Measurements from ENCODE around the gene CCDC9.

Gene CCDC9

GRCh38 chr19:47302249-47302648 is 45.9 kb downstream of the CCDC9 start:
- no peak for DNase-seq

GRCh38 chr19:47303966-47304365 is 47.6 kb downstream of the CCDC9 start:
- no peak for DNase-seq

- DNase-seq: peak; percentile 32
Observed at GRCh38 chr19:47305309-47305751, 49.0 kb downstream of the CCDC9 start.

- DNase-seq: no peak
Observed at GRCh38 chr19:47306303-47306702, 50.0 kb downstream of the CCDC9 start.

GRCh38 chr19:47309038-47309437 is 52.7 kb downstream of the CCDC9 start:
- no peak for DNase-seq

- DNase-seq: no peak
Observed at GRCh38 chr19:47309608-47310007, 53.3 kb downstream of the CCDC9 start, which contains the start of gene C5AR1. C5AR1 (plus strand) TSS chr19:47309861; CDS start chr19:47309896, 35 bp downstream.

GRCh38 chr19:47310323-47310722 is 54.0 kb downstream of the CCDC9 start:
- no peak for DNase-seq

GRCh38 chr19:47310819-47311218 is 54.5 kb downstream of the CCDC9 start:
- DNase-seq: no peak

- no peak for DNase-seq
Observed at GRCh38 chr19:47312366-47313006, 56.2 kb downstream of the CCDC9 start.

GRCh38 chr19:47313754-47314295 is 57.5 kb downstream of the CCDC9 start:
- DNase-seq: no peak

- DNase-seq: no peak
Observed at GRCh38 chr19:47315125-47315821, 58.9 kb downstream of the CCDC9 start.

- no peak for DNase-seq
Observed at GRCh38 chr19:47316513-47316912, 60.2 kb downstream of the CCDC9 start.

- no peak for DNase-seq
Observed at GRCh38 chr19:47319923-47320871, 63.9 kb downstream of the CCDC9 start.
